Keratinocyte (primary cell): ENCODE measurements around the gene SLC35D3. TPM values are rescaled to one million over a fixed set of nuclear protein-coding genes. Genes with fewer than 3 reads are reported as not detected.

ENCODE experiments used
- DNase-seq: peaks from one replicate; pipeline ENCODE4 v3.0.0-alpha.2; 2011; ENCODE audit warnings: low read depth, missing footprints, low spot score
- FAIRE-seq: peaks from 2 replicates; lab custom pipeline; 2011; peaks lifted over from hg19 to GRCh38; lab: Jason Lieb, UNC
- H2AFZ ChIP-seq: 2 replicates; pipeline ENCODE4 v1.6.0; 2012; ENCODE audit warnings: low read length, control low read depth, inconsistent platforms; ENCODE audit not compliant: control insufficient read depth
- H3K27ac ChIP-seq: 2 replicates; pipeline ENCODE4 v1.5.1; 2011; ENCODE audit warnings: low read length; ENCODE audit not compliant: control insufficient read depth, insufficient read depth
- H3K27me3 ChIP-seq: 3 replicates; pipeline ENCODE4 v1.6.0; 2011; ENCODE audit warnings: low read length; ENCODE audit not compliant: control insufficient read depth, insufficient read depth; ENCODE audit errors: extremely low read depth
- H3K36me3 ChIP-seq, 2 experiments: 2 replicates in 1 of 2; 3 replicates in 1 of 2; pipeline ENCODE4 v1.5.1; 2011; ENCODE audit warnings: low read length in 2 of 2, mild to moderate bottlenecking in 1 of 2; ENCODE audit not compliant: control insufficient read depth in 2 of 2, insufficient read depth in 2 of 2; ENCODE audit errors: extremely low read depth in 1 of 2
- H3K4me1 ChIP-seq: 3 replicates; pipeline ENCODE4 v1.5.1; 2011; ENCODE audit warnings: low read length; ENCODE audit not compliant: control insufficient read depth, insufficient read depth; ENCODE audit errors: extremely low read depth
- H3K4me2 ChIP-seq: 3 replicates; pipeline ENCODE4 v1.6.0; 2011; ENCODE audit warnings: low read depth, low read length; ENCODE audit not compliant: control insufficient read depth, insufficient read depth; ENCODE audit errors: extremely low read depth
- H3K4me3 ChIP-seq, 3 experiments: fragments of 200-600 bp in 1 of 3; sonication (generic) in 1 of 3; 2 replicates in 2 of 3; 3 replicates in 1 of 3; pipeline ENCODE4 v1.5.1; 2011 to 2016; ENCODE audit warnings: low read length in 3 of 3, mild to moderate bottlenecking in 3 of 3, control low read depth in 2 of 3, inconsistent platforms in 1 of 3, low read depth in 1 of 3, mixed read lengths in 1 of 3, mixed run types in 1 of 3, moderate library complexity in 1 of 3; ENCODE audit not compliant: control insufficient read depth in 2 of 3, insufficient read depth in 2 of 3; ENCODE audit errors: extremely low read depth in 1 of 3
- H3K79me2 ChIP-seq: 2 replicates; pipeline ENCODE4 v1.6.0; 2012; ENCODE audit warnings: low read length; ENCODE audit not compliant: control insufficient read depth, insufficient read depth
- H3K9ac ChIP-seq: 3 replicates; pipeline ENCODE4 v1.6.0; 2011; ENCODE audit warnings: low read length; ENCODE audit not compliant: control insufficient read depth, insufficient read depth; ENCODE audit errors: extremely low read depth
- H3K9me1 ChIP-seq: 3 replicates; pipeline ENCODE4 v1.6.0; 2011; ENCODE audit warnings: low read length; ENCODE audit not compliant: control insufficient read depth, insufficient read depth; ENCODE audit errors: extremely low read depth
- H3K9me3 ChIP-seq: 2 replicates; pipeline ENCODE4 v1.5.1; 2012; ENCODE audit warnings: low read depth, low read length; ENCODE audit not compliant: control insufficient read depth
- H4K20me1 ChIP-seq: 3 replicates; pipeline ENCODE4 v1.6.0; 2011; ENCODE audit warnings: low read length; ENCODE audit not compliant: control insufficient read depth, insufficient read depth; ENCODE audit errors: extremely low read depth
- CTCF ChIP-seq, 3 experiments: IDR thresholded peaks in 1 of 3; conservative IDR thresholded peaks in 1 of 3; optimal IDR thresholded peaks in 1 of 3; 2 replicates in 2 of 3; 3 replicates in 1 of 3; pipeline versions ENCODE3 to v1.5.1; 2011; ENCODE audit warnings: low read length in 3 of 3, mild to moderate bottlenecking in 3 of 3, moderate library complexity in 2 of 3, control low read depth in 1 of 3, inconsistent platforms in 1 of 3; ENCODE audit not compliant: insufficient read depth in 2 of 3; ENCODE audit errors: extremely low read depth in 1 of 3
- EZH2 ChIP-seq: IDR thresholded peaks from one replicate; pipeline ENCODE4 v1.6.1; 2012; ENCODE audit warnings: inconsistent platforms, mild to moderate bottlenecking, low read length, moderate library complexity
- dilution Hi-C: fragments of 300-500 bp; cut with MboI; formaldehyde crosslinking; loops from one replicate; pipeline ENCODE4 v1.7.0; 2020; ENCODE audit warnings: low sequenced_read_pairs; ENCODE audit not compliant: extremely low pct_ligation_motif_present
- polyA plus RNA-seq, 5 experiments: library from polyadenylated mRNA; depleted of rRNA in 3 of 5; stranded (reverse) in 3 of 5; stranded (forward) in 1 of 5; unstranded in 1 of 5; fragments of >200 nt; gene quantifications; 1 replicate in 1 of 5; 2 replicates in 3 of 5; 3 replicates in 1 of 5; pipeline versions ENCODE4 v1.2.1 to v1.2.3, GENCODE V29; 2011 to 2012; ENCODE audit warnings: missing spikeins in 2 of 5, low read depth in 1 of 5, low replicate concordance in 1 of 5

Gene SLC35D3
- polyA plus RNA-seq, 1 donor (not counting 4 experiments of a cell fraction or from before 2014, with no cell fraction given): not detected

- Histone ChIP-seq H3K79me2 (no peaks in the 10 kb centered on the region), H3K4me2 (no peak overlapping the region), H3K4me1 (no peaks in the 10 kb centered on the region), H3K9me3 (no peaks in the 10 kb centered on the region), H2AFZ (no peak overlapping the region), H3K4me3 (no peak overlapping the region), H3K36me3 (no peaks in the 10 kb centered on the region), H3K9me1 (no peaks in the 10 kb centered on the region), H3K27ac (no peak overlapping the region), H3K27me3 (no peaks in the 10 kb centered on the region), H3K9ac (no peak overlapping the region), H4K20me1 (no peaks in the 10 kb centered on the region)
- dilution Hi-C loops: no loop called here
- DNase-seq (no peak), FAIRE-seq (no peak)
- TF ChIP-seq EZH2: no peak
- peak in 1 of 3 experiments; percentile 3 for TF ChIP-seq CTCF (optimal IDR thresholded peaks at IDR 0.05 in 1 of 3, IDR thresholded peaks at IDR 0.05 in 1 of 3, conservative IDR thresholded peaks at IDR 0.05 in 1 of 3; ENCODE audit: extremely low read depth in 1 of 3, insufficient read depth in 2 of 3, low read length in 3 of 3)
Observed at GRCh38 chr6:136956590-136957544, 34.8 kb downstream of the SLC35D3 start.

- no peaks in the 10 kb centered on the region for H3K79me2 ChIP-seq
- no peak overlapping the region for H3K9ac ChIP-seq
- no peak overlapping the region for H3K4me3 ChIP-seq
- no peaks in the 10 kb centered on the region for H3K9me3 ChIP-seq
- no peak overlapping the region for H3K27ac ChIP-seq
- no peaks in the 10 kb centered on the region for H3K36me3 ChIP-seq
- H4K20me1 ChIP-seq: no peaks in the 10 kb centered on the region
- no peak for TF ChIP-seq CTCF (optimal IDR thresholded peaks at IDR 0.05 in 1 of 3, IDR thresholded peaks at IDR 0.05 in 1 of 3, conservative IDR thresholded peaks at IDR 0.05 in 1 of 3; ENCODE audit: extremely low read depth in 1 of 3, insufficient read depth in 2 of 3, low read length in 3 of 3)
- no peak for TF ChIP-seq EZH2
- DNase-seq (no peak), FAIRE-seq (no peak)
- H3K4me1 ChIP-seq: no peaks in the 10 kb centered on the region
- H2AFZ ChIP-seq: no peak overlapping the region
- no peak overlapping the region for H3K4me2 ChIP-seq
- dilution Hi-C loops: no loop called here
- no peaks in the 10 kb centered on the region for H3K27me3 ChIP-seq
- no peaks in the 10 kb centered on the region for H3K9me1 ChIP-seq
Observed at GRCh38 chr6:136958168-136958567, 36.1 kb downstream of the SLC35D3 start.
